GM18951 (cell line): Measurements from ENCODE around the gene PLCXD3.

Experiments
- POLR2A ChIP-seq: IDR thresholded peaks from 4 replicates; pipeline ENCODE4 v1.6.1; 2011; ENCODE audit warnings: mild to moderate bottlenecking; ENCODE audit not compliant: insufficient read length, insufficient read depth; ENCODE audit errors: extremely low read depth
- in situ Hi-C: fragments of 300-500 bp; cut with MboI; formaldehyde crosslinking; loops from one replicate; pipeline ENCODE4 v1.12.0; 2022; ENCODE audit warnings: low sequenced_read_pairs, mixed read lengths, inconsistent platforms; ENCODE audit not compliant: unreplicated experiment

The PLCXD3 gene

DNA sequence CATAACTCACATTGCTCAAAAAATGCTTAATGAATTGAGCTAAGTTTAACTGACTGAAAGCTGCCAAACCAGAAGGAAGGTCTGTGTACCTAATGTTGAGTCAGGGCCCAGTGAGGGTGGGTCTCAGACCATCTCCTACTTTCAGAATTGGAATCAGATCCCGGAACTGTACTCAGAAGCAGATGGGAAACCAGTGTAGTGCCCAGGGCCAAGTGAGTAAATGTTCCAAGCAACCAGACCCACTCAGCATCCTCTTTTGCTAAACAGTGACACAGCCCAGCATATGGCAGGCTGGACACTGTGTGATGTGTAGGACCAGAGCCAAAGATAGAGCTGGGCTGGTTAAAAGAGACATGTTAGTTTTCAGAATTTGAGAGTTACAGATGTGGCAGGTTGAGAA, 94.1 kb downstream of the PLCXD3 start:
- in situ Hi-C loops, result no loop called here
- TF ChIP-seq POLR2A, result no peak

- in situ Hi-C loops, result no loop called here
- TF ChIP-seq POLR2A, result no peak
These were observed 95.2 kb downstream of the PLCXD3 start for GRCh38 chr5:41415242-41415641.

DNA sequence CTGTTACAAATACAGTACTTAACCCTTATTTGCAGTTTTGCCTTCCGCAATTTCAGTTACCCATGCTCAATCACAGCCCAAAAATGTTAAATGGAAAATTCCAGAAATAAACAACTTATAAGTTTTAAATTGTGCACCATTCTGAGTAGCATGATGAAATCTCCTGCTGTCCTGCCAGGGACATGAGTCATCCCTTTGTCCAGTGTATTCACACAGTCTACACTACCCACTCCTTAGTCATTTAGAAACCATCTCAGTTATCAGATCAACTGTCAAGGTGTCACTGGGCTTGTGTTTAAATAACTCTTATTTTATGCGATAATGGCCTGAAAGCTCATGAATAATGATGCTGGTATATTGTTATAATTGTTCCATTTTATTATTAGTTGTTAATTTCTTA, 95.8 kb downstream of the PLCXD3 start:
- in situ Hi-C loops, result no loop called here
- TF ChIP-seq POLR2A, result no peak

- TF ChIP-seq POLR2A, result no peak
These were observed 97.3 kb downstream of the PLCXD3 start for GRCh38 chr5:41413074-41413473.

DNA sequence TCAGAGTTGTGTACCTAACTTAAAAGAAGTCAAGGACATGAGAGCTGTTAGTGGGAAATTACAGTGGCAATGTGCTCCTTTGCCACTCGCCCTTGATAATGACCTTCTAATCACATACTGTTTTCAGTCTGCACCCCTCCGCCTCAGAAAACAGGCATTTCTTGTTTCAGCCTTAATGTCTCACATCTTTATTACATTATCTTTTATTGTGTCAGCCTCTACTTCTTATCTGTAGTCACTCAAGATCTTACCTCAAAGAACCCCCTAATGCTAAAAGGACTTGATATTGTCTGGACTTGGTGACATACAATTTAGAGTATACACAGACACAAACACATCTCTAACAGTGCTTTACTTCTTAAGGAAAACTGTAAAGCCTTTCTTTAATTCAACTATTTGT, 97.9 kb downstream of the PLCXD3 start:
- TF ChIP-seq POLR2A, result no peak
- in situ Hi-C loops, result no loop called here

More at GRCh38 chr5:41413074-41413473, 97.3 kb downstream of the PLCXD3 start:
- in situ Hi-C loops, result no loop called here

DNA sequence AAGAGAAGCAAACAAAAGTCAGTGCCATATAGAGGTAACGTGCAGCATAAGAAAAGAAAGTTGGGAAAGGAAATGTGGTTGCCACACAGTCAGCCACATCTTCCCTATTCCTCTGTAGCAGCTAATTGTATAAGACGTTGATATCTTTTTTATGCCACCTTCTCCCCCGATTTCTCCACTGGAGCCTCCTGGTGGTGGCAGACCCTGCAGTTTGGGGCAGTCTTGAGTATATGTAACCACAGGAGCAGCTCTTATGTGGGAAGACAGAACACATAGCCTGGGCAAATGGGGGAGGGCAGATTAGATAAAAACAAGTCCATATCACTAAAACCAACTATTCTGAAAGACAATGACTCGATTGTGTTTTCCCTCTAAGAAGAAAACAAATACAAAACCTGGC, 99.7 kb downstream of the PLCXD3 start:
- no peak for TF ChIP-seq POLR2A

DNA sequence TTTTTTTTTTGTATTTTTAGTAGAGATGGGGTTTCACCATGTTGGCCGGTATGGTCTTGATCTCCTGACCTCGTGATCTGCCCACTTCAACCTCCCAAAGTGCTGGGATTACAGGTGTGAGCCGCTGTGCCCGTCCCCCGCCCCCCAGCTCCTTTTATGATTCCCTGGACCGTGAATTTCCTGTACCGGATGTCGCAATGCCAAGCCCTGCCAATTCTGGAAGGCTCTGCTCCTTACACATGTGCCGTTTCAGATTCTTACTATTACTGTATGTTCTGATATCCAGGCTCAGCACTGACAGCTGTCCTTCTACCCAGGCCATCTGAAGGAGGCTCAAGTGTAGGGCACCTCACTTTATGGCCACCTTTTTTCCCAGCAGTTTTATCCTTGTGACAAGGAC, 100.1 kb downstream of the PLCXD3 start:
- in situ Hi-C loops, result no loop called here
- TF ChIP-seq POLR2A, result no peak

More for the DNA sequence above, 99.7 kb downstream of the PLCXD3 start:
- in situ Hi-C loops, result no loop called here

GRCh38 chr5:41408676-41409443, 101.5 kb downstream of the PLCXD3 start:
- TF ChIP-seq POLR2A, result no peak
- in situ Hi-C loops, result no loop called here

DNA sequence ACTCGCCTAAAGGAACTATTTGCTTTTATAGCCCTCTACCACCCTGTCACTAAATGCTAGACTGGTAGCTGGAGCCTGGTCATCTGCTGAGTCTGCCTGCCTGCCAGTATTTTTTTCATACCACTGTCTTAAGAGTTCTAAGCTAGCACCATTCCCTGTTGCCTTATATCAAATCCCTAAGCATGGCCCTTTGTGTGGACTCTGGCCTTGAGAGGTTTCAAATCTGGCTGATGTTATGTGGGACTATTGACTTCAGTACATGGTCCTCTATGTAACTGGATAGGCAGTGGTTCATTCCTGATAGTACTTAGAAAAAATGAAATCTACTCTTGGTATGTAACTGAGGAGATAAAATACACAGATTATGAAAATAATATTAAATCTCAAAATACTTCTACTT, 103.5 kb downstream of the PLCXD3 start:
- in situ Hi-C loops, result no loop called here
- TF ChIP-seq POLR2A, result no peak

DNA sequence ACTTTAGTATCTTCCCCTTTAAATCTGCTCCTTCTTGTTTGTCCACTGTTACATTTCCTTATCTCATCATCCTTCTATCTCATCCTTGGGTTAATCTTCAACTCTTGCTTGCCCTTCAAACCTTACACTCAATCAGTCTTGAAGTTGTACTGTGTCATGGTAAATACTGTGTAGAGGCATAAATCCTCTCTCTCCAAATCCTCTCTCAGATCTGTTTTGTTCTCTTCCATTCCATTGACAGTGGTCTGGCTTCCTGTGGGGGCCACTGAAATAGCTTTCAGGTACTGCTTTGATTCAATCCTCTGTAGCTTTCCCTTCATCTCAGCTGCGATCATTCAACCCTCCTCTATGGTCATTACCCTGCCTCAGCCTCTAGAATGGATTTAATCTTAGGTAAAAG, 104.0 kb downstream of the PLCXD3 start:
- in situ Hi-C loops, result no loop called here
- no peak for TF ChIP-seq POLR2A

GRCh38 chr5:41404757-41405156, 105.6 kb downstream of the PLCXD3 start:
- no peak for TF ChIP-seq POLR2A
- in situ Hi-C loops, result no loop called here

DNA sequence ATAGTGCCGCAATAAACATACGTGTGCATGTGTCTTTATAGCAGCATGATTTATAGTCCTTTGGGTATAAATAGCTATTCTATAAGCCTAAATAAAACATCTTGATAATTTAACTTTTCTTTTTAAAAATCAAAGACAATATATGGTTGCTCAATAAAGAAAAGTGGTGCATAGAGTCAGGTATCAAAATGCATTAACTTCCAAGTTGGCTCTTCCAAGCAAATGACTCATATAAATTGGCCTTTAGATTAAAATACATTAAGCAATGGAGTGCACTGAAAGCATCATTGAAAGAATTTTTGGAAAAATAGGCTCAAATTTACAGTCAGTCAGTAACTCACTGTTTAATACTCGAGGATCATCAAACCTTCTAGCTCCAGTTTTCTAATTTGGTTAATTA, 106.6 kb downstream of the PLCXD3 start:
- no peak for TF ChIP-seq POLR2A
- in situ Hi-C loops, result no loop called here

GRCh38 chr5:41402845-41403244, 107.6 kb downstream of the PLCXD3 start:
- in situ Hi-C loops, result no loop called here
- no peak for TF ChIP-seq POLR2A

DNA sequence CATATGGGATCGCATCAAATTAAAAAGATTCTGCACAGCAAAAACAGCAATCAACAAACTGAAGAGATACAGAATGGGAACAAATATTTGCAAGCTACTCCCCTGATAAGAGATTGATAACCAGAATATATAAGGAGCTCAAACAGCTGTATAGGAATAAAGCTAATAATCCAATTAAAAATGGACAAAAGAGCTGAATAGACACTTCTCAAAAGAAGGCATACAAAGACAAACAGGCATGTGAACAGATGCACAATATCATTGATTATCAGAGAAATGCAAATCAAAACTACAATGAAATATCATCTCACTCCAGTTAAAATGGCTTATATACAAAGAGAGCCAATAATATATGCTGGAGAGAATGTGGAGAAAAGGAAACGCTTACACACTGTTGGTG, 110.6 kb downstream of the PLCXD3 start:
- in situ Hi-C loops, result no loop called here

More for the DNA sequence above, 110.6 kb downstream of the PLCXD3 start:
- TF ChIP-seq POLR2A, result no peak
